Measurements from ENCODE around the gene FRMPD1.

FRMPD1 gene

GRCh38 chr9:37788332-37788731, 137.6 kb downstream of the FRMPD1 start:
- no peak for DNase-seq

- no peak for DNase-seq
These were observed 139.3 kb downstream of the FRMPD1 start for GRCh38 chr9:37790096-37790495.

- no peak for DNase-seq
These were observed 141.4 kb downstream of the FRMPD1 start for GRCh38 chr9:37792122-37792521.

GRCh38 chr9:37796232-37796631, 145.5 kb downstream of the FRMPD1 start:
- DNase-seq, result no peak
